K562 (cell line): ENCODE results near the gene PRDM1. TPM values are rescaled to one million over a fixed set of nuclear protein-coding genes. Genes with fewer than 3 reads are reported as not detected.

Source experiments
- ARID4B ChIP-seq: sonication (generic); formaldehyde crosslinking; IDR thresholded peaks from 2 replicates; pipeline ENCODE4 v1.8.0; 2022; ENCODE audit warnings: mild to moderate bottlenecking, missing genetic modification reagents
- ARNT ChIP-seq, 2 experiments: fragments of 450-650 bp; IDR thresholded peaks; 2 replicates each; pipeline ENCODE4 v1.6.1; 2016; ENCODE audit warnings: mild to moderate bottlenecking in 1 of 2
- CREB3 ChIP-seq: fragments of 450-650 bp; conservative IDR thresholded peaks from 2 replicates; pipeline ENCODE4 v1.6.1; 2016; ENCODE audit warnings: missing genetic modification characterization, low read depth, mild to moderate bottlenecking, missing compliant biosample characterization, moderate library complexity
- CREB5 ChIP-seq: fragments of 250-450 bp; sonication (Bioruptor Pico); IDR thresholded peaks from 2 replicates; pipeline ENCODE4 v1.5.0; 2020; ENCODE audit warnings: mild to moderate bottlenecking
- DDX20 ChIP-seq: fragments of 450-650 bp; IDR thresholded peaks from 2 replicates; pipeline ENCODE4 v1.6.1; 2016; ENCODE audit warnings: missing genetic modification characterization, low read depth, mild to moderate bottlenecking, missing compliant biosample characterization, moderate library complexity
- KDM2B ChIP-seq: fragments of 250-450 bp; sonication (Bioruptor Pico); IDR thresholded peaks from 2 replicates; pipeline ENCODE4 v1.8.0; 2021; ENCODE audit warnings: mild to moderate bottlenecking, moderate library complexity
- MEF2D ChIP-seq: conservative IDR thresholded peaks from 2 replicates; pipeline ENCODE4 v1.6.1; 2016; ENCODE audit warnings: low read depth, missing genetic modification characterization, missing compliant biosample characterization
- NFXL1 ChIP-seq: fragments of 450-650 bp; formaldehyde crosslinking; IDR thresholded peaks from 2 replicates; pipeline ENCODE4 v1.4.0; 2021; ENCODE audit warnings: mild to moderate bottlenecking
- POLR2H ChIP-seq: IDR thresholded peaks from 2 replicates; pipeline ENCODE4 v1.6.1; 2016; ENCODE audit warnings: missing genetic modification characterization, low read depth, mild to moderate bottlenecking, control low read depth, missing compliant biosample characterization, moderate library complexity
- RBM22 ChIP-seq: fragments of 200-400 bp; formaldehyde crosslinking; IDR thresholded peaks from 2 replicates; pipeline ENCODE4 v1.6.1; 2018; ENCODE audit warnings: low read length, low read depth; ENCODE audit not compliant: poor library complexity, severe bottlenecking
- RBM34 ChIP-seq: fragments of 200-400 bp; formaldehyde crosslinking; IDR thresholded peaks from 2 replicates; pipeline ENCODE4 v1.6.1; 2018; ENCODE audit warnings: low read length, borderline replicate concordance; ENCODE audit not compliant: insufficient read depth
- RCOR1 ChIP-seq, 2 experiments: IDR thresholded peaks; 2 replicates each; pipeline ENCODE4 v1.6.1; 2012; ENCODE audit warnings: low read depth in 2 of 2, low read length in 2 of 2, borderline replicate concordance in 1 of 2, improper control_type of control experiment in 1 of 2
- RNF219 ChIP-seq: fragments of 250-450 bp; sonication (Bioruptor Pico); IDR thresholded peaks from 2 replicates; pipeline ENCODE4 v1.5.0; 2022; ENCODE audit warnings: mild to moderate bottlenecking
- STAT5B ChIP-seq: fragments of 250-450 bp; sonication (Bioruptor Pico); IDR thresholded peaks from 2 replicates; pipeline ENCODE4 v1.8.0; 2021; ENCODE audit warnings: mild to moderate bottlenecking, inconsistent platforms
- ZNF398 ChIP-seq: fragments of 250-450 bp; sonication (Bioruptor Pico); IDR thresholded peaks from 2 replicates; pipeline ENCODE4 v1.8.0; 2021; ENCODE audit warnings: moderate library complexity, mild to moderate bottlenecking, inconsistent platforms
- polyA plus RNA-seq, 8 experiments: library from polyadenylated mRNA; depleted of rRNA in 4 of 8; stranded (reverse) in 5 of 8; unstranded in 3 of 8; fragments of >200 nt; fragmentation: Nextera tagmentation in 2 of 8; fragmentation: Illumina TruSeq in 1 of 8; extraction: Ambion mirVana in 2 of 8; extraction: Trizol in 1 of 8; gene quantifications; 2 replicates each; pipeline versions ENCODE4 v1.2.1 to v1.2.3, GENCODE V29; 2011 to 2014; ENCODE audit warnings: inconsistent platforms in 1 of 8, missing spikeins in 1 of 8
- total RNA-seq, 7 experiments: library from RNA; depleted of rRNA in 6 of 7; stranded (reverse); fragments of >200 nt in 6 of 7; fragmentation: Illumina TruSeq in 2 of 7; extraction: Trizol in 2 of 7; gene quantifications; 2 replicates each; pipeline versions ENCODE4 v1.2.1 to v1.2.3, GENCODE V29; 2011 to 2021; ENCODE audit warnings: low replicate concordance in 1 of 7

Gene PRDM1
- total and polyA plus RNA-seq, 9 of the 15 experiments (the other 6 are each of a cell fraction or from before 2014, with no cell fraction given), result 0.09 to 0.89 (median 0.27) TPM

GRCh38 chr6:106134906-106135634 lies 48.9 kb downstream of the PRDM1 start (continued):
- peak; percentile 74 for TF ChIP-seq CREB3 (tag)
- no peak for TF ChIP-seq KDM2B
- TF ChIP-seq ZNF398 (CRISPR knock-in tag), result no peak
- no peak for TF ChIP-seq RBM22
- 0 out of 4 replicates have a peak, but pooled peaks of 1 of the 2 experiments have one; percentile 69 for TF ChIP-seq RCOR1 (IDR thresholded peaks at IDR 0.05; ENCODE audit: borderline replicate concordance in 1 of 2, low read depth in 2 of 2, low read length in 2 of 2)
- TF ChIP-seq RBM34, result no peak
- TF ChIP-seq STAT5B (CRISPR knock-in tag), result no peak
- TF ChIP-seq MEF2D (tag), result peak; percentile 68; the same call in 1 of the 2 replicates
- no peak for TF ChIP-seq POLR2H
- TF ChIP-seq ARID4B (CRISPR knock-in tag), result no peak
- no peak for TF ChIP-seq DDX20 (tag)
- TF ChIP-seq CREB5, result no peak
- no peak; the same call in 1 of the 2 replicates for TF ChIP-seq NFXL1 (CRISPR knock-in tag)
- TF ChIP-seq RNF219 (CRISPR knock-in tag), result no peak
- no peak for TF ChIP-seq ARNT (IDR thresholded peaks at IDR 0.05)
